HepG2 (cell line): ENCODE results near the gene CRYZL1. TPM values are rescaled to one million over a fixed set of nuclear protein-coding genes. Genes with fewer than 3 reads are reported as not detected.

Experiments
- ATAD3A ChIP-seq: sonication (generic); formaldehyde crosslinking; IDR thresholded peaks from 2 replicates; pipeline ENCODE4 v1.4.0; 2020; ENCODE audit warnings: missing genetic modification reagents
- BCLAF1 ChIP-seq: fragments of 450-650 bp; IDR thresholded peaks from 2 replicates; pipeline ENCODE4 v1.6.1; 2017; ENCODE audit warnings: mild to moderate bottlenecking
- CREB1 ChIP-seq, 2 experiments: fragments of 450-650 bp in 1 of 2; IDR thresholded peaks; 2 replicates each; pipeline ENCODE4 v1.6.1; 2016 to 2017; ENCODE audit warnings: control low read depth in 1 of 2, mild to moderate bottlenecking in 1 of 2, missing compliant biosample characterization in 1 of 2, missing genetic modification characterization in 1 of 2
- E2F1 ChIP-seq: sonication (generic); formaldehyde crosslinking; IDR thresholded peaks from 2 replicates; pipeline ENCODE4 v1.5.0; 2020; ENCODE audit warnings: missing genetic modification reagents
- KDM5A ChIP-seq: fragments of 200-600 bp; sonication (generic); IDR thresholded peaks from 2 replicates; pipeline ENCODE4 v1.7.0; 2018; ENCODE audit warnings: antibody characterized with exemption, mild to moderate bottlenecking, low read length, borderline replicate concordance
- MXI1 ChIP-seq: IDR thresholded peaks from 3 replicates; pipeline ENCODE4 v1.6.1; 2012; ENCODE audit warnings: low read depth, low read length, inconsistent platforms, borderline replicate concordance
- NFYB ChIP-seq: sonication (generic); formaldehyde crosslinking; IDR thresholded peaks from 2 replicates; pipeline ENCODE4 v1.4.0; 2020; ENCODE audit warnings: missing genetic modification reagents
- REST ChIP-seq, 2 experiments: IDR thresholded peaks; 2 replicates each; pipeline ENCODE4 v1.6.1; 2011 to 2012; ENCODE audit warnings: low read length in 2 of 2, borderline replicate concordance in 1 of 2, low read depth in 1 of 2, mild to moderate bottlenecking in 1 of 2, moderate library complexity in 1 of 2
- SRY ChIP-seq: sonication (generic); formaldehyde crosslinking; IDR thresholded peaks from 2 replicates; pipeline ENCODE4 v1.8.0; 2022; ENCODE audit warnings: mild to moderate bottlenecking, missing genetic modification reagents
- STAT6 ChIP-seq: sonication (generic); formaldehyde crosslinking; IDR thresholded peaks from 2 replicates; pipeline ENCODE4 v1.4.0; 2020; ENCODE audit warnings: missing genetic modification reagents, mild to moderate bottlenecking, borderline replicate concordance
- ZNF431 ChIP-seq: sonication (generic); formaldehyde crosslinking; IDR thresholded peaks from 2 replicates; pipeline ENCODE4 v1.9.0; 2022; ENCODE audit warnings: missing genetic modification reagents, low read depth, mild to moderate bottlenecking, borderline replicate concordance
- ZNF605 ChIP-seq: sonication (generic); formaldehyde crosslinking; IDR thresholded peaks from 2 replicates; pipeline ENCODE4 v1.8.0; 2022; ENCODE audit warnings: mild to moderate bottlenecking, missing genetic modification reagents
- ZNF709 ChIP-seq: sonication (generic); formaldehyde crosslinking; IDR thresholded peaks from 2 replicates; pipeline ENCODE4 v1.5.0; 2020; ENCODE audit warnings: mild to moderate bottlenecking, missing genetic modification reagents
- ZNF800 ChIP-seq: sonication (generic); formaldehyde crosslinking; IDR thresholded peaks from 2 replicates; pipeline ENCODE4 v1.4.0; 2020; ENCODE audit warnings: missing genetic modification reagents
- polyA plus RNA-seq, 8 experiments: library from polyadenylated mRNA; depleted of rRNA in 3 of 8; stranded (reverse) in 7 of 8; unstranded in 1 of 8; fragments of >200 nt; fragmentation: Illumina TruSeq in 4 of 8; extraction: Trizol in 4 of 8; gene quantifications; 2 replicates each; pipeline versions ENCODE4 v1.2.1 to v1.2.3, GENCODE V29; 2011 to 2016; ENCODE audit warnings: low read depth in 4 of 8, missing spikeins in 1 of 8, mixed read lengths in 1 of 8; ENCODE audit not compliant: insufficient read depth in 1 of 8
- total RNA-seq, 5 experiments: library from RNA; depleted of rRNA; stranded (reverse); fragments of >200 nt; fragmentation: Illumina TruSeq; extraction: Trizol; gene quantifications; 2 replicates each; pipeline ENCODE4 v1.2.3, GENCODE V29; 2016; ENCODE audit warnings: low read depth in 1 of 5

The CRYZL1 gene
- total and polyA plus RNA-seq, 2 of the 13 experiments (the other 11 are each of a cell fraction or from before 2014, with no cell fraction given), result 20.3 to 27.7 TPM

- TF ChIP-seq BCLAF1 (no peak), CREB1 (IDR thresholded peaks at IDR 0.05) (peak; percentile 84), CREB1 (CRISPR knock-in tag; IDR thresholded peaks at IDR 0.05) (peak; percentile 85), E2F1 (CRISPR knock-in tag) (peak; percentile 66; the same call in 1 of the 2 replicates), REST (IDR thresholded peaks at IDR 0.05; ENCODE audit: borderline replicate concordance in 1 of 2, low read depth in 1 of 2, low read length in 2 of 2) (no peak), SRY (CRISPR knock-in tag) (0 out of 2 replicates have a peak, but pooled peaks have one; percentile 16), ZNF431 (no peak), ZNF709 (peak; percentile 52; the same call in 1 of the 2 replicates), NFYB (peak; percentile 98), KDM5A (no peak; the same call in 1 of the 2 replicates), STAT6 (CRISPR knock-in tag) (no peak), ATAD3A (CRISPR knock-in tag) (no peak), MXI1 (no peak), ZNF800 (CRISPR knock-in tag) (no peak), ZNF605 (CRISPR knock-in tag) (no peak)
Observed at GRCh38 chr21:33542640-33543504, 98.7 kb downstream of the CRYZL1 start, which contains the start of gene SON (continued).
